Nephron progenitor cell (in vitro differentiated cells): ENCODE results near the gene RTL10.

Experiments
- DNase-seq: peaks from one replicate; pipeline ENCODE4 v3.0.0; 2021
- H3K27ac Mint-ChIP-seq: 2 replicates; pipeline ENCODE4 v1.8.0; 2021; ENCODE audit warnings: mild to moderate bottlenecking, moderate library complexity, mixed read lengths
- H3K27me3 Mint-ChIP-seq: 2 replicates; pipeline ENCODE4 v1.8.0; 2021; ENCODE audit warnings: mild to moderate bottlenecking, low read depth, mixed read lengths; ENCODE audit not compliant: poor library complexity
- H3K36me3 Mint-ChIP-seq: 2 replicates; pipeline ENCODE4 v1.8.0; 2021; ENCODE audit warnings: low read depth, mixed read lengths
- H3K4me1 Mint-ChIP-seq: 2 replicates; pipeline ENCODE4 v1.8.0; 2021; ENCODE audit warnings: mixed read lengths
- H3K4me3 Mint-ChIP-seq: 2 replicates; pipeline ENCODE4 v1.8.0; 2021; ENCODE audit warnings: mild to moderate bottlenecking, moderate library complexity, mixed read lengths
- H3K9me3 Mint-ChIP-seq: 2 replicates; pipeline ENCODE4 v1.8.0; 2021; ENCODE audit warnings: mild to moderate bottlenecking, moderate library complexity, mixed read lengths
- CTCF ChIP-seq: fragments of 200-600 bp; sonication (generic); IDR thresholded peaks from 2 replicates; pipeline ENCODE4 v1.5.0; 2021; ENCODE audit warnings: antibody characterized with exemption

The RTL10 gene

GRCh38 chr22:19811211-19811621 lies 43.5 kb downstream of the RTL10 start:
- no peaks in the 10 kb centered on the region for H3K9me3 Mint-ChIP-seq
- peaks cover 10% of the 10 kb centered on the region for H3K4me1 Mint-ChIP-seq
- no peak for DNase-seq
- H3K36me3 Mint-ChIP-seq, result peaks cover 5% of the 10 kb centered on the region
- TF ChIP-seq CTCF, result no peak
- H3K27ac Mint-ChIP-seq, result no peak overlapping the region
- no peak overlapping the region for H3K4me3 Mint-ChIP-seq
- H3K27me3 Mint-ChIP-seq, result peaks cover 24% of the 10 kb centered on the region

- DNase-seq, result no peak
- Mint-ChIP-seq H3K27ac (no peak overlapping the region), H3K4me1 (peaks cover 6% of the 10 kb centered on the region), H3K4me3 (no peak overlapping the region), H3K9me3 (no peaks in the 10 kb centered on the region), H3K36me3 (peaks cover 5% of the 10 kb centered on the region), H3K27me3 (peaks cover 27% of the 10 kb centered on the region)
- no peak for TF ChIP-seq CTCF
Observed at GRCh38 chr22:19810381-19811201, 44.1 kb downstream of the RTL10 start.

- H3K36me3 Mint-ChIP-seq, result peaks cover 5% of the 10 kb centered on the region
- H3K4me3 Mint-ChIP-seq, result no peak overlapping the region
- peaks cover 6% of the 10 kb centered on the region for H3K4me1 Mint-ChIP-seq
- no peak for TF ChIP-seq CTCF
- H3K9me3 Mint-ChIP-seq, result no peaks in the 10 kb centered on the region
- peaks cover 27% of the 10 kb centered on the region for H3K27me3 Mint-ChIP-seq
- no peak for DNase-seq
- H3K27ac Mint-ChIP-seq, result no peak overlapping the region
Observed at GRCh38 chr22:19809741-19810140, 44.9 kb downstream of the RTL10 start.

GRCh38 chr22:19808873-19809478 lies 45.7 kb downstream of the RTL10 start:
- Mint-ChIP-seq H3K36me3 (peaks cover 5% of the 10 kb centered on the region), H3K27ac (no peak overlapping the region), H3K4me1 (peaks cover 6% of the 10 kb centered on the region), H3K4me3 (no peak overlapping the region), H3K27me3 (peaks cover 22% of the 10 kb centered on the region), H3K9me3 (no peaks in the 10 kb centered on the region)
- DNase-seq, result no peak
- TF ChIP-seq CTCF, result no peak

GRCh38 chr22:19807914-19808872 lies 46.5 kb downstream of the RTL10 start:
- no peak for TF ChIP-seq CTCF
- H3K36me3 Mint-ChIP-seq, result peaks cover 5% of the 10 kb centered on the region
- DNase-seq, result no peak
- H3K9me3 Mint-ChIP-seq, result no peaks in the 10 kb centered on the region
- peaks cover 7% of the 10 kb centered on the region for H3K4me1 Mint-ChIP-seq
- H3K4me3 Mint-ChIP-seq, result no peak overlapping the region
- H3K27me3 Mint-ChIP-seq, result peaks cover 22% of the 10 kb centered on the region
- H3K27ac Mint-ChIP-seq, result no peak overlapping the region
